Measurements from ENCODE around the gene TM2D3. TPM values are rescaled to one million over a fixed set of nuclear protein-coding genes. Genes with fewer than 3 reads are reported as not detected.

Gene TM2D3
- total RNA-seq, 1 experiment from 2014 or later: 47.1 TPM

DNA sequence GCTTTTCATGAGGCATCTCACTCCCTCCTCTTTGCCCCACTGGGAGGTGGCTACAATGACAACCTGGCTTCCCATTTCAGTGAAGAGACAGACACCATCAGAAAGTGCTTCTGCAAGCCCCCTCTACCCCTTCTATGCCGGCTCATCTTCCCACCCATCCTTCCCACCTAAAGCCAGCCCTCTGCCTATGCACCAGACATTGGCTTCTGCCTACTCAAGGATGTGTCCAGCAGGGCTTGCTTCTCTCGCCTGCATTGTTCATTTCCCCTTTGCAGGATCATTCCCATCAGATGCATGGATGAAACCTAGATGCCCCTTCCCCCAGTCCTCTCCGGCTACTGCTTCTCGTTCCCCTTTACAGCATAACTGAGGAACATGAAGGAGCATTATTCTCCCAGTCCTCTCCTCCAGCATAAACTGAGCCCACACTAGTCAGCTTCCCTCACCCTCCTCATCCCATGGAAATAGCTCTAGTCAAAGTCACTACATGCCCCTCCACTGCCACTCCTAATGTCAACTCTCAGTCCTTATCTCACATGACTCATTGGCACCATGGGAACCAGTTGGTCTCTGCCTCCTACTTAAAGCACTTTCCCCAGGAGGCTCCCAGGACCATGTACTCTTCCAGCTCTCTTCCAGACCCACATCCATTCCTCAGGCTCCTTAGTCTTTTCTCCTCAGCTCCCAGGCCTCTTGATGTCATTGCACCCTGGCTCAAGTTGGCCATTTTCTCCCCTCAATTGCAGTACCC is 47.9 kb downstream of the TM2D3 start:
- DNase-seq (ENCODE audit: low spot score): no peak

GRCh38 chr15:101602801-101603200 is 49.4 kb downstream of the TM2D3 start:
- no peak for DNase-seq (ENCODE audit: low spot score)

DNA sequence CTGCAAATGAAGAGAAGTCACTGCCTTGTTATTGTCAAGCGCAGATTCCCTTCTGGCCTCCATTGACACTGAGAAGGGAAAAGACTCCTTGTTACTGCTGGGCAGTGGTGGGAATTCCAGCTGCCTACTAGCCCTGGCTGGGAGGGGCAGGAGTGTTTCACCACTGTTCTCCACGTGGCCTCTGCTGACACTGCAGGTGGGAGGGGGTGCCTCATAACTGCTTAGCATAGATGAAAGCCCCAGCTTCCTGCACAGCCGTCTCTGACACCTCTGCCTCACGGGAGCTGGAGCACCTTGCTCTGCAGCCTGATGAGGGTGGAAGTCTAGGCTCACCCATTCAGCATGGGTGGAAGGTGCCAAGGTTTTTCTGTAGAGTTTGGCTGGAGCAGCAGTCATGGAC is 52.1 kb downstream of the TM2D3 start:
- no peak for DNase-seq (ENCODE audit: low spot score)

DNA sequence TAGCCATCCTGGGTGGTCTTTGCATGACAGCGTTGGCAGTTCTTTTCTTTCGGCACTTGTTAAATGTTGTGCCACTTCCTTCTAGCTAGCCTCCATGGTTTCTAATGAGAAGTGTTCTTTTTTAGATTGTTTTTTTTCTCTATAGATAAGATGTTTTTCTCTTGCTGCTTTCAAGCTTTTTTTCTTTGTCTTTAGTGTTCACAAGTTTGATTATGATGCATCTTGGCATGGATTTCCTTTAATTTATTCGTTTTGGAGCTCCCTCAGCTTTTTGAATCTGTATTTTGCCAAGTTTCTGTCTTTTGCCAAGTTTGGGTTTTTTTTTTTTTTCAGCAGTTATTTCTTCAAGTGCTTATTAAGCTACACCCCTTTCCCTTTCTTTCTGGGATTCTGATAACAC is 53.1 kb downstream of the TM2D3 start:
- DNase-seq (ENCODE audit: low spot score): no peak

GRCh38 chr15:101597360-101597928 is 54.7 kb downstream of the TM2D3 start:
- DNase-seq (ENCODE audit: low spot score): no peak

DNA sequence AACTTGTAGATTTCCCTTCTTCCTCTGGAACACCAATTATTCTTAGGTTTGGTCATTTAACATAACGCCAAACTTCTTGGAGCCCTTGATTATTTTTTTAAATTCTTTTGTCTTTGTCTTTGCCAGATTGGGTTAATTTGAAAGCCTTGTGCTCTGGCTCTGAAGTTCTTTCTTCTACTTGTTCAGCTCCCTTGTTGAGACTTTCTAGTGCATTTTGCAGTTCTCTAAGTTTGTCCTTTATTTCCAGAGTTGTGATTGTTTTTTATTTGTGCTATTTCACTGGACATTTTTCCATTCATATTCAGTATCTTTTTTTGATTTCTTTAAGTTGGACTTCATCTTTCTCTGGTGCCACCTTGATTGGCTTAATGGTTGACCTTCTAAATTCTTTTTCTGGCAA is 55.5 kb downstream of the TM2D3 start:
- no peak for DNase-seq (ENCODE audit: low spot score)

Other genes starting within 250 kb of the TM2D3 start
- gene PCSK6, start 162.7 kb downstream of the TM2D3 start, total RNA-seq (2014; rRNA removed; shearing (Covaris generic)): 5.5 and 10.0 TPM in 2 replicates
- gene TARS3, start 72.1 kb upstream of the TM2D3 start, total RNA-seq (2014; rRNA removed; shearing (Covaris generic)): 3.0 and 3.2 TPM in 2 replicates
- gene OR4F6, start 151.1 kb upstream of the TM2D3 start, total RNA-seq (2014; rRNA removed; shearing (Covaris generic)): not detected in 2 replicates
- gene OR4F15, start 159.8 kb upstream of the TM2D3 start, total RNA-seq (2014; rRNA removed; shearing (Covaris generic)): not detected in 2 replicates